Measurements from ENCODE around the gene TGFB3.
"Not testable (repeated sequence)": the region's sequence is repeated elsewhere in the genome, so short reads cannot be mapped to it uniquely, and the experiment has no call there.

The TGFB3 gene
- 0.13 to 1.1 (median 0.47) reads per million in 18 experiments for total RNA-seq

- peak; percentile 25 to 28 for DNase-seq
These were observed at the start of gene TGFB3 for GRCh38 chr14:75981426-75982265. Gene TGFB3, minus strand, starts transcription at chr14:75981995. Its CDS starts 1,102 bp downstream, at chr14:75980893.

GRCh38 chr14:76024211-76024907 lies 42.6 kb upstream of the TGFB3 start:
- no peak for DNase-seq

- DNase-seq, result no peak
These were observed 42.0 kb upstream of the TGFB3 start for GRCh38 chr14:76023757-76024156.

- no peak for DNase-seq
These were observed 41.2 kb upstream of the TGFB3 start for GRCh38 chr14:76022991-76023390.

- no peak for DNase-seq
These were observed 37.9 kb upstream of the TGFB3 start for GRCh38 chr14:76019676-76020075.

GRCh38 chr14:76015668-76016067 lies 33.9 kb upstream of the TGFB3 start:
- no peak for DNase-seq

- no peak for DNase-seq
These were observed 33.4 kb upstream of the TGFB3 start for GRCh38 chr14:76015191-76015590.

- DNase-seq, result no peak
These were observed 30.6 kb upstream of the TGFB3 start for GRCh38 chr14:76012354-76012753.

- no peak for DNase-seq
These were observed 30.1 kb upstream of the TGFB3 start for GRCh38 chr14:76011930-76012329.

- not testable (repeated sequence) for DNase-seq
These were observed 27.8 kb upstream of the TGFB3 start for GRCh38 chr14:76009627-76010026.

GRCh38 chr14:76007852-76008251 lies 26.1 kb upstream of the TGFB3 start:
- no peak for DNase-seq

GRCh38 chr14:76007379-76007778 lies 25.6 kb upstream of the TGFB3 start:
- no peak for DNase-seq

GRCh38 chr14:76006253-76006652 lies 24.5 kb upstream of the TGFB3 start:
- no peak for DNase-seq

GRCh38 chr14:76002383-76002782 lies 20.6 kb upstream of the TGFB3 start:
- no peak for DNase-seq

- DNase-seq, result no peak
These were observed 17.9 kb upstream of the TGFB3 start for GRCh38 chr14:75999511-76000190.

- no peak for DNase-seq
These were observed 14.7 kb upstream of the TGFB3 start for GRCh38 chr14:75996488-75996887.

- no peak for DNase-seq
These were observed 13.7 kb upstream of the TGFB3 start for GRCh38 chr14:75995372-75996041.

GRCh38 chr14:75993567-75994041 lies 11.8 kb upstream of the TGFB3 start:
- DNase-seq, result no peak

- no peak for DNase-seq
These were observed 10.0 kb upstream of the TGFB3 start for GRCh38 chr14:75991753-75992152.

GRCh38 chr14:75990297-75990696 lies 8.5 kb upstream of the TGFB3 start:
- no peak for DNase-seq

- no peak for DNase-seq
These were observed 7.3 kb upstream of the TGFB3 start for GRCh38 chr14:75989134-75989533.

GRCh38 chr14:75987201-75987970 lies 5.6 kb upstream of the TGFB3 start:
- DNase-seq, result no peak

Measured in inflammatory macrophage (primary cell).